RPMI8226 (cell line): ENCODE data around the gene TMPRSS3.

Experiments
- DNase-seq: peaks from one replicate; pipeline ENCODE4 v3.0.0-alpha.2; 2015

Gene TMPRSS3

GRCh38 chr21:42348762-42349161 is 47.1 kb downstream of the TMPRSS3 start:
- no peak for DNase-seq

- DNase-seq = no peak
These were observed 48.1 kb downstream of the TMPRSS3 start for GRCh38 chr21:42347601-42348327.

- no peak for DNase-seq
These were observed 48.8 kb downstream of the TMPRSS3 start for GRCh38 chr21:42346866-42347600.

- DNase-seq = no peak
These were observed 49.4 kb downstream of the TMPRSS3 start for GRCh38 chr21:42346441-42346840.

- no peak for DNase-seq
These were observed 51.2 kb downstream of the TMPRSS3 start for GRCh38 chr21:42344631-42345030.

GRCh38 chr21:42343963-42344510 is 51.8 kb downstream of the TMPRSS3 start:
- DNase-seq = no peak

- DNase-seq = no peak
These were observed 52.3 kb downstream of the TMPRSS3 start for GRCh38 chr21:42343556-42343955.

GRCh38 chr21:42343101-42343500 is 52.8 kb downstream of the TMPRSS3 start:
- no peak for DNase-seq

GRCh38 chr21:42341776-42342542 is 53.9 kb downstream of the TMPRSS3 start:
- no peak for DNase-seq

GRCh38 chr21:42340187-42341050 is 55.4 kb downstream of the TMPRSS3 start:
- no peak for DNase-seq

GRCh38 chr21:42338729-42339715 is 56.8 kb downstream of the TMPRSS3 start:
- DNase-seq = no peak

- peak; percentile 62 for DNase-seq
These were observed 57.8 kb downstream of the TMPRSS3 start for GRCh38 chr21:42337830-42338728.

- DNase-seq = no peak
These were observed 58.6 kb downstream of the TMPRSS3 start for GRCh38 chr21:42337276-42337675.

GRCh38 chr21:42336054-42336453 is 59.8 kb downstream of the TMPRSS3 start:
- no peak for DNase-seq

GRCh38 chr21:42332557-42333317 is 63.1 kb downstream of the TMPRSS3 start:
- no peak for DNase-seq

GRCh38 chr21:42331660-42332059 is 64.2 kb downstream of the TMPRSS3 start:
- no peak for DNase-seq

GRCh38 chr21:42330380-42331371 is 65.2 kb downstream of the TMPRSS3 start:
- DNase-seq = no peak

GRCh38 chr21:42324896-42325295 is 71.0 kb downstream of the TMPRSS3 start:
- no peak for DNase-seq
